K562 (cell line): ENCODE results near the gene GCGR. TPM values are rescaled to one million over a fixed set of nuclear protein-coding genes. Genes with fewer than 3 reads are reported as not detected.

Experiments
- ATAC-seq: fragments of 200-7000 bp; cut with Tn5 transposase; 3 replicates; pipeline ENCODE4 v1.9.1; 2020; ENCODE audit warnings: moderate library complexity
- BruUV-seq: library from RNA; stranded (reverse); fragments of 400-500 nt; replicated peaks from 2 replicates; lab custom pipeline; 2021; lab: Mats Ljungman, UMichigan
- CTCF ChIA-PET: fragments of 300-600 bp; formaldehyde crosslinking; extraction: SDS; loops from one replicate; lab custom pipeline; 2021; ENCODE audit warnings: low intra/inter-chr PET ratio; lab: Yijun Ruan, JAX
- POLR2A ChIA-PET: fragments of 300-600, 350-650 bp; sonication (Branson Sonifier 250); formaldehyde crosslinking; extraction: SDS; loops from one replicate; lab custom pipeline; 2021; ENCODE audit warnings: antibody characterized with exemption, inconsistent platforms; lab: Yijun Ruan, JAX
- DNase-seq, 4 experiments: peaks; one replicate each; pipeline versions ENCODE4 v3.0.0 to v3.0.0-alpha.2; 2011 to 2018; ENCODE audit warnings: low spot score in 3 of 4, mixed read lengths in 3 of 4; ENCODE audit errors: extremely low read depth in 1 of 4
- FAIRE-seq: peaks from 2 replicates; lab custom pipeline; 2011; peaks lifted over from hg19 to GRCh38; lab: Jason Lieb, UNC
- H2AFZ ChIP-seq: 2 replicates; pipeline ENCODE4 v1.6.0; 2011; ENCODE audit warnings: low read depth, low read length, control low read depth, inconsistent platforms
- H3K27ac ChIP-seq: fragments of 200-600 bp; 3 replicates; pipeline ENCODE4 v1.8.0; 2011; ENCODE audit warnings: low read depth, mild to moderate bottlenecking, control low read depth, inconsistent platforms, low read length, moderate library complexity, mixed read lengths; ENCODE audit errors: extremely low read depth
- H3K27me3 ChIP-seq, 2 experiments: fragments of 300-600 bp in 1 of 2; 2 replicates in 1 of 2; 3 replicates in 1 of 2; pipeline versions ENCODE4 v1.6.0 to v1.8.0; 2011; ENCODE audit warnings: inconsistent platforms in 2 of 2, low read length in 2 of 2, mild to moderate bottlenecking in 1 of 2, mixed read lengths in 1 of 2, moderate library complexity in 1 of 2; ENCODE audit not compliant: control insufficient read depth in 2 of 2, insufficient read depth in 2 of 2
- H3K36me3 ChIP-seq: fragments of 300-600 bp; 3 replicates; pipeline ENCODE4 v1.8.0; 2011; ENCODE audit warnings: mild to moderate bottlenecking, low read length, inconsistent platforms; ENCODE audit not compliant: control insufficient read depth, insufficient read depth
- H3K4me1 ChIP-seq, 2 experiments: fragments of 200-600 bp in 1 of 2; replicated peaks in 1 of 2; 2 replicates in 1 of 2; 3 replicates in 1 of 2; pipeline versions ENCODE4 v1.5.1 to v1.8.0; 2011; ENCODE audit warnings: inconsistent platforms in 2 of 2, low read length in 2 of 2, mild to moderate bottlenecking in 1 of 2, mixed read lengths in 1 of 2, moderate library complexity in 1 of 2; ENCODE audit not compliant: control insufficient read depth in 2 of 2, insufficient read depth in 2 of 2
- H3K4me2 ChIP-seq: 2 replicates; pipeline ENCODE4 v1.6.1; 2011; ENCODE audit warnings: low read length, control low read depth, inconsistent platforms, mixed read lengths; ENCODE audit not compliant: insufficient read depth
- H3K4me3 ChIP-seq: fragments of 200-600 bp; sonication (generic), shearing (Covaris generic); 2 replicates; pipeline ENCODE4 v1.5.1; 2016; ENCODE audit warnings: control low read depth, inconsistent platforms
- H3K79me2 ChIP-seq: fragments of 200-600 bp; 3 replicates; pipeline ENCODE4 v1.8.0; 2011; ENCODE audit warnings: low read length, inconsistent platforms; ENCODE audit not compliant: control insufficient read depth, insufficient read depth
- H3K9ac ChIP-seq, 2 experiments: 2 replicates each; pipeline versions ENCODE4 v1.6.0 to v1.6.1; 2011; ENCODE audit warnings: low read depth in 2 of 2, low read length in 2 of 2, control low read depth in 1 of 2, inconsistent platforms in 1 of 2, mild to moderate bottlenecking in 1 of 2, mixed read lengths in 1 of 2; ENCODE audit not compliant: insufficient read depth in 1 of 2
- H3K9me1 ChIP-seq: one replicate; pipeline ENCODE4 v1.6.0; 2011; ENCODE audit warnings: inconsistent platforms, mild to moderate bottlenecking, low read length, moderate library complexity; ENCODE audit not compliant: control insufficient read depth, insufficient read depth
- H3K9me3 ChIP-seq: replicated peaks from 2 replicates; pipeline ENCODE4 v1.5.1; 2011; ENCODE audit warnings: low read depth, low read length, inconsistent platforms; ENCODE audit not compliant: control insufficient read depth, insufficient read depth
- H4K20me1 ChIP-seq: replicated peaks from 2 replicates; pipeline ENCODE4 v1.6.1; 2011; ENCODE audit warnings: low read length, inconsistent platforms, mixed read lengths; ENCODE audit not compliant: control insufficient read depth, insufficient read depth
- ARID1B ChIP-seq: fragments of 450-650 bp; IDR thresholded peaks from 2 replicates; pipeline ENCODE4 v1.6.1; 2016; ENCODE audit warnings: antibody characterized with exemption, mild to moderate bottlenecking, inconsistent platforms
- BCOR ChIP-seq: fragments of 450-650 bp; IDR thresholded peaks from 2 replicates; pipeline ENCODE4 v1.6.1; 2016
- BHLHE40 ChIP-seq: IDR thresholded peaks from 2 replicates; pipeline ENCODE4 v1.6.1; 2011; ENCODE audit warnings: low read length, improper control_type of control experiment
- GATA2 ChIP-seq: sonication (generic); formaldehyde crosslinking; IDR thresholded peaks from 2 replicates; pipeline ENCODE4 v1.4.0; 2020; ENCODE audit warnings: mild to moderate bottlenecking, missing genetic modification reagents
- HDAC1 ChIP-seq, 2 experiments: fragments of 450-650 bp; IDR thresholded peaks; 2 replicates each; pipeline ENCODE4 v1.6.1; 2016 to 2017; ENCODE audit warnings: inconsistent platforms in 1 of 2, mild to moderate bottlenecking in 1 of 2, moderate library complexity in 1 of 2
- KHSRP ChIP-seq: fragments of 450-650 bp; IDR thresholded peaks from 2 replicates; pipeline ENCODE4 v1.6.1; 2017
- PHF20 ChIP-seq: fragments of 450-650 bp; IDR thresholded peaks from 2 replicates; pipeline ENCODE4 v1.6.1; 2018; ENCODE audit not compliant: partially characterized antibody
- SRSF3 ChIP-seq: fragments of 200-400 bp; formaldehyde crosslinking; IDR thresholded peaks from 2 replicates; pipeline ENCODE4 v1.6.1; 2016; ENCODE audit warnings: mild to moderate bottlenecking, low read length, moderate library complexity; ENCODE audit not compliant: insufficient read depth
- ZNF274 ChIP-seq: IDR thresholded peaks from 2 replicates; pipeline ENCODE4 v1.6.1; 2011; ENCODE audit warnings: low read depth, mild to moderate bottlenecking, low read length, moderate library complexity, borderline replicate concordance
- WGBS: fragments of 100-300 bp; shearing (Covaris generic); methylation state at CpG from one replicate; pipeline ENCODE4 v1.1.6; 2016; ENCODE audit warnings: low coverage, mixed read lengths; ENCODE audit not compliant: insufficient coverage; ENCODE audit errors: missing lambda C conversion rate; 5-methylcytosine and 5-hydroxymethylcytosine counted together
- in situ Hi-C: fragments of 300-500 bp; cut with MboI; formaldehyde crosslinking; loops from 4 replicates; pipeline ENCODE4 v1.15.0; 2018; ENCODE audit warnings: inconsistent platforms, mixed read lengths
- intact Hi-C: fragments of 100-400 bp; cut with micrococcal nuclease; formaldehyde crosslinking; loops from 2 replicates; pipeline ENCODE4 v1.14.2; 2022
- polyA plus RNA-seq, 8 experiments: library from polyadenylated mRNA; depleted of rRNA in 4 of 8; stranded (reverse) in 5 of 8; unstranded in 3 of 8; fragments of >200 nt; fragmentation: Nextera tagmentation in 2 of 8; fragmentation: Illumina TruSeq in 1 of 8; extraction: Ambion mirVana in 2 of 8; extraction: Trizol in 1 of 8; gene quantifications; 2 replicates each; pipeline versions ENCODE4 v1.2.1 to v1.2.3, GENCODE V29; 2011 to 2014; ENCODE audit warnings: inconsistent platforms in 1 of 8, missing spikeins in 1 of 8
- total RNA-seq, 7 experiments: library from RNA; depleted of rRNA in 6 of 7; stranded (reverse); fragments of >200 nt in 6 of 7; fragmentation: Illumina TruSeq in 2 of 7; extraction: Trizol in 2 of 7; gene quantifications; 2 replicates each; pipeline versions ENCODE4 v1.2.1 to v1.2.3, GENCODE V29; 2011 to 2021; ENCODE audit warnings: low replicate concordance in 1 of 7
- TF ChIP-seq, protein P1 (sequence below): sonication (generic); formaldehyde crosslinking; IDR thresholded peaks from 2 replicates; pipeline ENCODE4 v1.8.0; 2022; ENCODE audit warnings: mild to moderate bottlenecking, missing genetic modification reagents, borderline replicate concordance
- TF ChIP-seq, protein P2 (sequence below): fragments of 450-650 bp; IDR thresholded peaks from 2 replicates; pipeline ENCODE4 v1.6.1; 2017; ENCODE audit warnings: mild to moderate bottlenecking, moderate library complexity
- TF ChIP-seq, protein P3 (sequence below), 2 experiments: fragments of 450-650 bp in 1 of 2; IDR thresholded peaks; 2 replicates each; pipeline ENCODE4 v1.6.1; 2011 to 2017; ENCODE audit warnings: low read depth in 2 of 2, antibody characterized with exemption in 1 of 2, borderline replicate concordance in 1 of 2, low read length in 1 of 2, mild to moderate bottlenecking in 1 of 2, mixed read lengths in 1 of 2; ENCODE audit not compliant: control insufficient read depth in 1 of 2
- TF ChIP-seq, protein P4 (sequence below), 2 experiments: fragments of 450-650 bp; IDR thresholded peaks; 2 replicates each; pipeline ENCODE4 v1.6.1; 2016

The GCGR gene
- total and polyA plus RNA-seq, 9 of the 15 experiments (the other 6 are each of a cell fraction or from before 2014, with no cell fraction given), result not detected

DNA sequence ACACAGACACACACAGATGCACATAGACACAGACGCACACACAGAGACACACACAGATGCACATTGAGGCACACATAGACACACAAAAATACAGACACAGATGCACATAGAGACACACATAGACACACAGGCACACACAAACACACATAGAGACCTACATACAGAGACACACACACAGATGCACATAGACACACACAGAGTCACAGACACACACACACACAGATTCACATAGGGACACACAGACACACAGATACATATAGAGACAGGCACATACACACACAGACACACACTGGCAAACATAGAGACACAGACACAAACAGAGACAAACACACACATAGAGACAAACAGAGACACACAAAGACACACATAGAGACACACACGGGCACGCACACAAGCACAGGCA lies 9.9 kb upstream of the GCGR start:
- Histone ChIP-seq H3K4me2 (no peak overlapping the region), H3K27me3 (no peaks in the 10 kb centered on the region), H3K9me3 (no peaks in the 10 kb centered on the region), H3K27ac (no peak overlapping the region), H2AFZ (no peak overlapping the region), H3K9ac (no peak overlapping the region), H3K4me3 (no peak overlapping the region), H3K36me3 (no peaks in the 10 kb centered on the region; the same call in 2 of the 3 replicates), H3K4me1 (peaks cover 0 to 13% of the 10 kb centered on the region in 2 experiments; a peak in 2 of 5 replicates), H4K20me1 (no peaks in the 10 kb centered on the region), H3K9me1 (peaks cover 5% of the 10 kb centered on the region), H3K79me2 (no peaks in the 10 kb centered on the region)
- WGBS, result 54% methylated on average over 3 of the region's 3 CpGs
- ATAC-seq (no peak), DNase-seq (no peak), FAIRE-seq (no peak)
- ChIA-PET CTCF (no interaction called here), POLR2A (interaction anchor here (0.6 to 1.2 kb wide), 5 partner anchors 11 to 119 kb away, joined by 3 to 7 read pairs (median 4); no protein-coding TSS in a partner anchor)
- intact Hi-C loops (no loop called here), in situ Hi-C loops (no loop called here)
- no TSS peak for BruUV-seq
- TF ChIP-seq, protein P1, sequence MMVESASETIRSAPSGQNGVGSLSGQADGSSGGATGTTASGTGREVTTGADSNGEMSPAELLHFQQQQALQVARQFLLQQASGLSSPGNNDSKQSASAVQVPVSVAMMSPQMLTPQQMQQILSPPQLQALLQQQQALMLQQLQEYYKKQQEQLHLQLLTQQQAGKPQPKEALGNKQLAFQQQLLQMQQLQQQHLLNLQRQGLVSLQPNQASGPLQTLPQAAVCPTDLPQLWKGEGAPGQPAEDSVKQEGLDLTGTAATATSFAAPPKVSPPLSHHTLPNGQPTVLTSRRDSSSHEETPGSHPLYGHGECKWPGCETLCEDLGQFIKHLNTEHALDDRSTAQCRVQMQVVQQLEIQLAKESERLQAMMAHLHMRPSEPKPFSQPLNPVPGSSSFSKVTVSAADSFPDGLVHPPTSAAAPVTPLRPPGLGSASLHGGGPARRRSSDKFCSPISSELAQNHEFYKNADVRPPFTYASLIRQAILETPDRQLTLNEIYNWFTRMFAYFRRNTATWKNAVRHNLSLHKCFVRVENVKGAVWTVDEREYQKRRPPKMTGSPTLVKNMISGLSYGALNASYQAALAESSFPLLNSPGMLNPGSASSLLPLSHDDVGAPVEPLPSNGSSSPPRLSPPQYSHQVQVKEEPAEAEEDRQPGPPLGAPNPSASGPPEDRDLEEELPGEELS, result no peak
- 0 out of 2 replicates have a peak, but pooled peaks have one; percentile 15 for TF ChIP-seq BCOR
- no peak for TF ChIP-seq SRSF3
- TF ChIP-seq, protein P2, sequence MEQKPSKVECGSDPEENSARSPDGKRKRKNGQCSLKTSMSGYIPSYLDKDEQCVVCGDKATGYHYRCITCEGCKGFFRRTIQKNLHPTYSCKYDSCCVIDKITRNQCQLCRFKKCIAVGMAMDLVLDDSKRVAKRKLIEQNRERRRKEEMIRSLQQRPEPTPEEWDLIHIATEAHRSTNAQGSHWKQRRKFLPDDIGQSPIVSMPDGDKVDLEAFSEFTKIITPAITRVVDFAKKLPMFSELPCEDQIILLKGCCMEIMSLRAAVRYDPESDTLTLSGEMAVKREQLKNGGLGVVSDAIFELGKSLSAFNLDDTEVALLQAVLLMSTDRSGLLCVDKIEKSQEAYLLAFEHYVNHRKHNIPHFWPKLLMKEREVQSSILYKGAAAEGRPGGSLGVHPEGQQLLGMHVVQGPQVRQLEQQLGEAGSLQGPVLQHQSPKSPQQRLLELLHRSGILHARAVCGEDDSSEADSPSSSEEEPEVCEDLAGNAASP, result no peak
- TF ChIP-seq HDAC1 (IDR thresholded peaks at IDR 0.05), result 0 out of 4 replicates have a peak, but pooled peaks of 1 of the 2 experiments have one; percentile 24
- TF ChIP-seq ZNF274, result no peak
- no peak for TF ChIP-seq BHLHE40
- TF ChIP-seq, protein P3, sequence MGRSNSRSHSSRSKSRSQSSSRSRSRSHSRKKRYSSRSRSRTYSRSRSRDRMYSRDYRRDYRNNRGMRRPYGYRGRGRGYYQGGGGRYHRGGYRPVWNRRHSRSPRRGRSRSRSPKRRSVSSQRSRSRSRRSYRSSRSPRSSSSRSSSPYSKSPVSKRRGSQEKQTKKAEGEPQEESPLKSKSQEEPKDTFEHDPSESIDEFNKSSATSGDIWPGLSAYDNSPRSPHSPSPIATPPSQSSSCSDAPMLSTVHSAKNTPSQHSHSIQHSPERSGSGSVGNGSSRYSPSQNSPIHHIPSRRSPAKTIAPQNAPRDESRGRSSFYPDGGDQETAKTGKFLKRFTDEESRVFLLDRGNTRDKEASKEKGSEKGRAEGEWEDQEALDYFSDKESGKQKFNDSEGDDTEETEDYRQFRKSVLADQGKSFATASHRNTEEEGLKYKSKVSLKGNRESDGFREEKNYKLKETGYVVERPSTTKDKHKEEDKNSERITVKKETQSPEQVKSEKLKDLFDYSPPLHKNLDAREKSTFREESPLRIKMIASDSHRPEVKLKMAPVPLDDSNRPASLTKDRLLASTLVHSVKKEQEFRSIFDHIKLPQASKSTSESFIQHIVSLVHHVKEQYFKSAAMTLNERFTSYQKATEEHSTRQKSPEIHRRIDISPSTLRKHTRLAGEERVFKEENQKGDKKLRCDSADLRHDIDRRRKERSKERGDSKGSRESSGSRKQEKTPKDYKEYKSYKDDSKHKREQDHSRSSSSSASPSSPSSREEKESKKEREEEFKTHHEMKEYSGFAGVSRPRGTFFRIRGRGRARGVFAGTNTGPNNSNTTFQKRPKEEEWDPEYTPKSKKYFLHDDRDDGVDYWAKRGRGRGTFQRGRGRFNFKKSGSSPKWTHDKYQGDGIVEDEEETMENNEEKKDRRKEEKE (IDR thresholded peaks at IDR 0.05; ENCODE audit: borderline replicate concordance in 1 of 2, control insufficient read depth in 1 of 2, low read depth in 2 of 2, low read length in 1 of 2), result peak in 1 of 2 experiments; percentile 63; a peak in 1 of 4 replicates
- TF ChIP-seq ARID1B, result 0 out of 2 replicates have a peak, but pooled peaks have one; percentile 12
- TF ChIP-seq PHF20, result peak; percentile 45
- TF ChIP-seq GATA2 (CRISPR knock-in tag), result no peak
- TF ChIP-seq, protein P4, sequence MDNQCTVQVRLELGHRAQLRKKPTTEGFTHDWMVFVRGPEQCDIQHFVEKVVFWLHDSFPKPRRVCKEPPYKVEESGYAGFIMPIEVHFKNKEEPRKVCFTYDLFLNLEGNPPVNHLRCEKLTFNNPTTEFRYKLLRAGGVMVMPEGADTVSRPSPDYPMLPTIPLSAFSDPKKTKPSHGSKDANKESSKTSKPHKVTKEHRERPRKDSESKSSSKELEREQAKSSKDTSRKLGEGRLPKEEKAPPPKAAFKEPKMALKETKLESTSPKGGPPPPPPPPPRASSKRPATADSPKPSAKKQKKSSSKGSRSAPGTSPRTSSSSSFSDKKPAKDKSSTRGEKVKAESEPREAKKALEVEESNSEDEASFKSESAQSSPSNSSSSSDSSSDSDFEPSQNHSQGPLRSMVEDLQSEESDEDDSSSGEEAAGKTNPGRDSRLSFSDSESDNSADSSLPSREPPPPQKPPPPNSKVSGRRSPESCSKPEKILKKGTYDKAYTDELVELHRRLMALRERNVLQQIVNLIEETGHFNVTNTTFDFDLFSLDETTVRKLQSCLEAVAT (IDR thresholded peaks at IDR 0.05), result peak in 1 of 2 experiments; percentile 70; a peak in 2 of 4 replicates
- no peak for TF ChIP-seq KHSRP
